WTC11 (cell line): Measurements from ENCODE around the gene SNRPF. TPM values are rescaled to one million over a fixed set of nuclear protein-coding genes. Genes with fewer than 3 reads are reported as not detected.

Experiments
- ATAC-seq: fragments of 200-7000 bp; cut with Tn5 transposase; 2 replicates; pipeline ENCODE4 v1.10.0; 2021; ENCODE audit warnings: mild to moderate bottlenecking, moderate library complexity
- CTCF ChIA-PET: fragments of 300-600 bp; sonication (Branson Sonifier 250); formaldehyde crosslinking; loops from one replicate; lab custom pipeline; 2021; ENCODE audit warnings: antibody characterized with exemption; lab: Charles Lee
- POLR2A ChIA-PET: fragments of 350-600 bp; sonication (Branson Sonifier 250); formaldehyde crosslinking; loops from one replicate; lab custom pipeline; 2021; ENCODE audit warnings: antibody characterized with exemption; lab: Charles Lee
- DNase-seq: peaks from one replicate; pipeline ENCODE4 v3.0.0; 2021; ENCODE audit warnings: low spot score
- H3K27ac Mint-ChIP-seq: 2 replicates; pipeline ENCODE4 v1.8.0; 2021; ENCODE audit warnings: mixed read lengths
- H3K27me3 Mint-ChIP-seq: 2 replicates; pipeline ENCODE4 v1.8.0; 2021; ENCODE audit warnings: low read depth, mild to moderate bottlenecking, moderate library complexity, mixed read lengths
- H3K36me3 Mint-ChIP-seq: 2 replicates; pipeline ENCODE4 v1.8.0; 2021; ENCODE audit warnings: mixed read lengths
- H3K4me1 Mint-ChIP-seq: 2 replicates; pipeline ENCODE4 v1.8.0; 2022; ENCODE audit warnings: mixed read lengths
- H3K4me3 Mint-ChIP-seq: 2 replicates; pipeline ENCODE4 v1.8.0; 2021; ENCODE audit warnings: mild to moderate bottlenecking, moderate library complexity, mixed read lengths
- H3K9me3 Mint-ChIP-seq: 2 replicates; pipeline ENCODE4 v1.8.0; 2021; ENCODE audit warnings: mixed read lengths
- ARID4B ChIP-seq: sonication (generic); formaldehyde crosslinking; IDR thresholded peaks from 2 replicates; pipeline ENCODE4 v1.8.0; 2023; ENCODE audit warnings: missing genetic modification reagents, mild to moderate bottlenecking, borderline replicate concordance
- CREM ChIP-seq: sonication (generic); formaldehyde crosslinking; IDR thresholded peaks from 2 replicates; pipeline ENCODE4 v1.8.1; 2022; ENCODE audit warnings: mild to moderate bottlenecking, missing genetic modification reagents, moderate library complexity
- CTCF ChIP-seq: fragments of 200-600 bp; IDR thresholded peaks from 2 replicates; pipeline ENCODE4 v1.8.0; 2022; ENCODE audit warnings: antibody characterized with exemption
- E2F4 ChIP-seq: sonication (generic); formaldehyde crosslinking; IDR thresholded peaks from 2 replicates; pipeline ENCODE4 v1.8.1; 2022; ENCODE audit warnings: low read depth, mild to moderate bottlenecking, moderate library complexity, missing genetic modification reagents, borderline replicate concordance
- FOXJ3 ChIP-seq: sonication (generic); formaldehyde crosslinking; IDR thresholded peaks from 2 replicates; pipeline ENCODE4 v1.9.0; 2021; ENCODE audit warnings: missing genetic modification reagents, mild to moderate bottlenecking, borderline replicate concordance
- FOXP4 ChIP-seq: sonication (generic); formaldehyde crosslinking; IDR thresholded peaks from 2 replicates; pipeline ENCODE4 v1.8.0; 2022; ENCODE audit warnings: mild to moderate bottlenecking, missing genetic modification reagents
- GTF2I ChIP-seq: fragments of 250-450 bp; sonication (Bioruptor Pico); conservative IDR thresholded peaks from 2 replicates; pipeline ENCODE4 v1.4.0; 2021; ENCODE audit warnings: mild to moderate bottlenecking
- HMGA2 ChIP-seq: fragments of 250-450 bp; sonication (Bioruptor Pico); IDR thresholded peaks from 2 replicates; pipeline ENCODE4 v1.4.0; 2021; ENCODE audit warnings: mild to moderate bottlenecking, moderate library complexity
- MAX ChIP-seq: sonication (generic); formaldehyde crosslinking; IDR thresholded peaks from 2 replicates; pipeline ENCODE4 v1.8.0; 2022; ENCODE audit warnings: mild to moderate bottlenecking, missing genetic modification reagents
- MLX ChIP-seq: sonication (generic); formaldehyde crosslinking; IDR thresholded peaks from 2 replicates; pipeline ENCODE4 v1.8.1; 2023; ENCODE audit warnings: mild to moderate bottlenecking, missing genetic modification reagents, moderate library complexity
- MXD4 ChIP-seq: fragments of 250-450 bp; sonication (Bioruptor Pico); IDR thresholded peaks from 2 replicates; pipeline ENCODE4 v1.8.0; 2021; ENCODE audit warnings: mild to moderate bottlenecking, moderate library complexity, borderline replicate concordance
- NR1H2 ChIP-seq: sonication (generic); formaldehyde crosslinking; IDR thresholded peaks from 2 replicates; pipeline ENCODE4 v1.9.0; 2021; ENCODE audit warnings: mild to moderate bottlenecking, moderate library complexity, missing genetic modification reagents
- SOX15 ChIP-seq: fragments of 250-450 bp; sonication (Bioruptor Pico); IDR thresholded peaks from 2 replicates; pipeline ENCODE4 v1.9.0; 2021; ENCODE audit warnings: mild to moderate bottlenecking
- SP1 ChIP-seq: sonication (generic); formaldehyde crosslinking; conservative IDR thresholded peaks from 2 replicates; pipeline ENCODE4 v1.8.1; 2022; ENCODE audit warnings: missing genetic modification reagents
- ZBTB43 ChIP-seq: sonication (generic); formaldehyde crosslinking; IDR thresholded peaks from 2 replicates; pipeline ENCODE4 v1.8.1; 2023; ENCODE audit warnings: mild to moderate bottlenecking, missing genetic modification reagents
- total RNA-seq: library from RNA; stranded (reverse); gene quantifications from 3 replicates; pipeline ENCODE4 v1.2.3, GENCODE V29; 2021

The SNRPF gene
- total RNA-seq, 1 experiment from 2014 or later: 75.8 TPM

- TF ChIP-seq GTF2I (CRISPR knock-in tag) (no peak), CREM (CRISPR knock-in tag) (no peak), E2F4 (CRISPR knock-in tag) (no peak)
Measured at GRCh38 chr12:95836630-95837239, 22.0 kb upstream of the SNRPF start (continued).

GRCh38 chr12:95837240-95838038 lies 21.3 kb upstream of the SNRPF start:
- ChIA-PET POLR2A (no interaction called here), CTCF (no interaction called here)
- no peaks in the 10 kb centered on the region for H3K27me3 Mint-ChIP-seq
- DNase-seq (no peak), ATAC-seq (no peak)
- peaks cover 13% of the 10 kb centered on the region for H3K4me1 Mint-ChIP-seq
- H3K36me3 Mint-ChIP-seq: no peaks in the 10 kb centered on the region
- H3K4me3 Mint-ChIP-seq: no peak overlapping the region
- H3K27ac Mint-ChIP-seq: no peak overlapping the region
- no peak for TF ChIP-seq SP1 (CRISPR knock-in tag)
- TF ChIP-seq HMGA2 (CRISPR knock-in tag): no peak
- TF ChIP-seq NR1H2: no peak
- no peak for TF ChIP-seq CTCF
- no peak for TF ChIP-seq MXD4 (CRISPR knock-in tag)
- TF ChIP-seq GTF2I (CRISPR knock-in tag): no peak
- TF ChIP-seq ARID4B: no peak
- TF ChIP-seq FOXP4 (CRISPR knock-in tag): no peak
- TF ChIP-seq MAX: no peak
- no peak for TF ChIP-seq FOXJ3 (CRISPR knock-in tag)
- TF ChIP-seq SOX15 (CRISPR knock-in tag): no peak
- no peak for TF ChIP-seq ZBTB43
- no peak for TF ChIP-seq MLX (CRISPR knock-in tag)
- no peaks in the 10 kb centered on the region for H3K9me3 Mint-ChIP-seq
